B cell (primary cell): ENCODE results near the gene GMPR.

Source experiments
- EZH2 ChIP-seq: IDR thresholded peaks from 2 replicates; pipeline ENCODE4 v1.6.1; 2012; ENCODE audit warnings: borderline replicate concordance, low read depth, mild to moderate bottlenecking, moderate library complexity, low read length; ENCODE audit not compliant: insufficient read depth, poor library complexity, severe bottlenecking
- TF ChIP-seq, protein P1 (sequence below): fragments of 200-600 bp; IDR thresholded peaks from one replicate; pipeline ENCODE4 v1.8.0; 2022; ENCODE audit warnings: antibody characterized with exemption, mild to moderate bottlenecking

DNA sequence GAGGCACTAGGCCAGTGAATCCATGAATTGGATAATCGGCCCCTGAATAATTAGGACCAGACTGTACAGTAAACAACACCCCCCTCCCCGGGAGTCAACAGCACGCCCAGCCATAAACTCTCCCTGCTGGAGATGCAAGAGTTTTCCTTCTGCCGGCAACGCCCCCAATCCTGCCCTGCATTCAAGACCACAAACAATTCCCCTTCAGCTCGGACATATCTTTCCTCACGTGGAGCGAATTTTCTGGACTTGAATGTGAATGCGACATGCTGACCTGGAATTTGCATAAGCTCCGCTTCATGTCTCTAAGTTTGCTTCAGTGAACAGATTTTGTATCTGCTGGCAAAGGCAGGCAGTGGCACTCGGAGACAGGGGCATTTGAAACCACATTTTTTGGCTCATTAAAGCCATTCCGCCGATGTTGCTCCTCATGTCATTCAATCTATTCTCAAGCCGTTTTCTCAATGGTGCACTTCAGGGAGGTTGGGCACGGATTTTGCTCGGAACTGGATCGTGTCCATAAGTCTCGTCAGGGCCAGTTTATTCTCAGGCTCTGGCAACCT lies 38.0 kb upstream of the GMPR start:
- TF ChIP-seq, protein P1, sequence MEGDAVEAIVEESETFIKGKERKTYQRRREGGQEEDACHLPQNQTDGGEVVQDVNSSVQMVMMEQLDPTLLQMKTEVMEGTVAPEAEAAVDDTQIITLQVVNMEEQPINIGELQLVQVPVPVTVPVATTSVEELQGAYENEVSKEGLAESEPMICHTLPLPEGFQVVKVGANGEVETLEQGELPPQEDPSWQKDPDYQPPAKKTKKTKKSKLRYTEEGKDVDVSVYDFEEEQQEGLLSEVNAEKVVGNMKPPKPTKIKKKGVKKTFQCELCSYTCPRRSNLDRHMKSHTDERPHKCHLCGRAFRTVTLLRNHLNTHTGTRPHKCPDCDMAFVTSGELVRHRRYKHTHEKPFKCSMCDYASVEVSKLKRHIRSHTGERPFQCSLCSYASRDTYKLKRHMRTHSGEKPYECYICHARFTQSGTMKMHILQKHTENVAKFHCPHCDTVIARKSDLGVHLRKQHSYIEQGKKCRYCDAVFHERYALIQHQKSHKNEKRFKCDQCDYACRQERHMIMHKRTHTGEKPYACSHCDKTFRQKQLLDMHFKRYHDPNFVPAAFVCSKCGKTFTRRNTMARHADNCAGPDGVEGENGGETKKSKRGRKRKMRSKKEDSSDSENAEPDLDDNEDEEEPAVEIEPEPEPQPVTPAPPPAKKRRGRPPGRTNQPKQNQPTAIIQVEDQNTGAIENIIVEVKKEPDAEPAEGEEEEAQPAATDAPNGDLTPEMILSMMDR = no peak
- no peak for TF ChIP-seq EZH2
